H9 (cell line): ENCODE data around the gene ITIH5. TPM values are rescaled to one million over a fixed set of nuclear protein-coding genes. Genes with fewer than 3 reads are reported as not detected.
"Not testable (repeated sequence)": the region's sequence is repeated elsewhere in the genome, so short reads cannot be mapped to it uniquely, and the experiment has no call there.

Experiments
- DNase-seq: peaks from one replicate; pipeline ENCODE4 v3.0.0-alpha.2; 2017
- H2AFZ ChIP-seq: one replicate; pipeline ENCODE4 v1.6.1; 2013; ENCODE audit warnings: mild to moderate bottlenecking, low read length, control low read depth, moderate library complexity
- H2AK5ac ChIP-seq: 2 replicates; pipeline ENCODE4 v1.6.1; 2013; ENCODE audit warnings: low read length, control low read depth, mixed read lengths; ENCODE audit not compliant: insufficient read length
- H2BK120ac ChIP-seq: one replicate; pipeline ENCODE4 v1.6.1; 2013; ENCODE audit warnings: low read depth, mild to moderate bottlenecking, low read length, control low read depth, inconsistent platforms; ENCODE audit not compliant: poor library complexity, severe bottlenecking
- H2BK12ac ChIP-seq: 2 replicates; pipeline ENCODE4 v1.6.1; 2013; ENCODE audit warnings: low read length, control low read depth, mixed read lengths, low read depth; ENCODE audit not compliant: insufficient read length
- H2BK15ac ChIP-seq: 2 replicates; pipeline ENCODE4 v1.6.1; 2013; ENCODE audit warnings: low read depth, low read length, control low read depth
- H2BK20ac ChIP-seq: one replicate; pipeline ENCODE4 v1.6.1; 2013; ENCODE audit warnings: low read depth, mild to moderate bottlenecking, low read length, control low read depth, inconsistent platforms; ENCODE audit not compliant: poor library complexity, severe bottlenecking
- H2BK5ac ChIP-seq: 2 replicates; pipeline ENCODE4 v1.6.1; 2013; ENCODE audit warnings: low read length, control low read depth, mixed read lengths; ENCODE audit not compliant: insufficient read length
- H3K14ac ChIP-seq: 2 replicates; pipeline ENCODE4 v1.6.1; 2013; ENCODE audit warnings: low read length, control low read depth; ENCODE audit not compliant: insufficient read depth
- H3K18ac ChIP-seq: 2 replicates; pipeline ENCODE4 v1.6.1; 2013; ENCODE audit warnings: low read depth, mild to moderate bottlenecking, mixed read lengths, low read length, control low read depth; ENCODE audit not compliant: insufficient read length
- H3K23ac ChIP-seq: 2 replicates; pipeline ENCODE4 v1.6.1; 2013; ENCODE audit warnings: low read length, control low read depth, mixed read lengths, low read depth; ENCODE audit not compliant: insufficient read length
- H3K23me2 ChIP-seq: 2 replicates; pipeline ENCODE4 v1.6.1; 2013; ENCODE audit warnings: low read depth, mild to moderate bottlenecking, mixed read lengths, low read length, control low read depth; ENCODE audit not compliant: insufficient read length, poor library complexity, severe bottlenecking
- H3K27ac ChIP-seq: 2 replicates; pipeline ENCODE4 v1.5.1; 2013; ENCODE audit warnings: low read length, control low read depth, mixed read lengths, low read depth; ENCODE audit not compliant: insufficient read length
- H3K27me3 ChIP-seq: 2 replicates; pipeline ENCODE4 v1.6.1; 2013; ENCODE audit warnings: low read length, control low read depth, inconsistent platforms; ENCODE audit not compliant: insufficient read depth
- H3K4ac ChIP-seq: 2 replicates; pipeline ENCODE4 v1.6.1; 2013; ENCODE audit warnings: low read depth, mild to moderate bottlenecking, control low read depth, inconsistent platforms, low read length, moderate library complexity
- H3K4me1 ChIP-seq: 2 replicates; pipeline ENCODE4 v1.6.1; 2013; ENCODE audit warnings: low read length, control low read depth, inconsistent platforms; ENCODE audit not compliant: insufficient read depth
- H3K4me2 ChIP-seq: 2 replicates; pipeline ENCODE4 v1.6.1; 2013; ENCODE audit warnings: low read length, control low read depth, mixed read lengths; ENCODE audit not compliant: insufficient read length, insufficient read depth
- H3K56ac ChIP-seq: 2 replicates; pipeline ENCODE4 v1.6.1; 2013; ENCODE audit warnings: low read depth, mild to moderate bottlenecking, mixed read lengths, low read length, control low read depth; ENCODE audit not compliant: insufficient read length
- H3K79me1 ChIP-seq: 2 replicates; pipeline ENCODE4 v1.6.1; 2013; ENCODE audit warnings: low read depth, mild to moderate bottlenecking, moderate library complexity, low read length, control low read depth, inconsistent platforms; ENCODE audit not compliant: insufficient read depth, poor library complexity, severe bottlenecking
- H3K79me2 ChIP-seq: 2 replicates; pipeline ENCODE4 v1.6.1; 2013; ENCODE audit warnings: low read length, control low read depth, inconsistent platforms; ENCODE audit not compliant: insufficient read depth
- H3K9ac ChIP-seq: 2 replicates; pipeline ENCODE4 v1.6.1; 2013; ENCODE audit warnings: low read length, control low read depth, mixed read lengths; ENCODE audit not compliant: insufficient read length; ENCODE audit errors: extremely low read depth
- H3K9me3 ChIP-seq: one replicate; pipeline ENCODE4 v1.6.1; 2013; ENCODE audit warnings: low read depth, low read length, inconsistent platforms; ENCODE audit not compliant: control insufficient read depth
- H3T11ph ChIP-seq: one replicate; pipeline ENCODE4 v1.6.1; 2013; ENCODE audit warnings: mild to moderate bottlenecking, low read length, control low read depth, inconsistent platforms
- H4K20me1 ChIP-seq: one replicate; pipeline ENCODE4 v1.6.1; 2013; ENCODE audit not compliant: control insufficient read depth, insufficient read length, insufficient read depth
- H4K5ac ChIP-seq: 2 replicates; pipeline ENCODE4 v1.6.1; 2013; ENCODE audit warnings: low read depth, mild to moderate bottlenecking, mixed read lengths, low read length, control low read depth; ENCODE audit not compliant: insufficient read length
- H4K8ac ChIP-seq: replicated peaks from 2 replicates; pipeline ENCODE4 v1.6.1; 2013; ENCODE audit warnings: low read length, control low read depth, mixed read lengths, low read depth; ENCODE audit not compliant: insufficient read length
- H4K91ac ChIP-seq: 2 replicates; pipeline ENCODE4 v1.6.1; 2013; ENCODE audit warnings: low read depth, mild to moderate bottlenecking, moderate library complexity, mixed read lengths, low read length, control low read depth; ENCODE audit not compliant: insufficient read length
- H3K27ac Mint-ChIP-seq, 3 experiments: 2 replicates in 2 of 3; 3 replicates in 1 of 3; pipeline ENCODE4 v1.8.0; 2020 to 2021; ENCODE audit warnings: mixed read lengths in 3 of 3, mild to moderate bottlenecking in 1 of 3, moderate library complexity in 1 of 3
- H3K27me3 Mint-ChIP-seq: 2 replicates; pipeline ENCODE4 v1.8.0; 2021; ENCODE audit warnings: low read depth, mild to moderate bottlenecking, moderate library complexity, mixed read lengths
- H3K36me3 Mint-ChIP-seq, 3 experiments: 2 replicates in 2 of 3; 3 replicates in 1 of 3; pipeline ENCODE4 v1.8.0; 2020 to 2021; ENCODE audit warnings: low read depth in 3 of 3, mixed read lengths in 3 of 3; ENCODE audit not compliant: insufficient read depth in 1 of 3
- H3K4me1 Mint-ChIP-seq, 2 experiments: 2 replicates each; pipeline ENCODE4 v1.8.0; 2020; ENCODE audit warnings: mixed read lengths in 2 of 2
- H3K4me3 Mint-ChIP-seq, 2 experiments: 2 replicates in 1 of 2; 3 replicates in 1 of 2; pipeline ENCODE4 v1.8.0; 2020 to 2021; ENCODE audit warnings: mild to moderate bottlenecking in 2 of 2, mixed read lengths in 2 of 2, moderate library complexity in 1 of 2
- H3K9me3 Mint-ChIP-seq, 2 experiments: 2 replicates in 1 of 2; 3 replicates in 1 of 2; pipeline ENCODE4 v1.8.0; 2020; ENCODE audit warnings: mild to moderate bottlenecking in 2 of 2, mixed read lengths in 2 of 2, moderate library complexity in 1 of 2
- CTCF ChIP-seq: fragments of 200-600 bp; sonication (generic); conservative IDR thresholded peaks from 3 replicates; pipeline ENCODE4 v1.8.0; 2021; ENCODE audit warnings: antibody characterized with exemption, mild to moderate bottlenecking
- WGBS: extraction: QIAGEN DNeasy Blood & Tissue Kit; methylation state at CpG from one replicate; pipeline ENCODE4 v1.1.7; 2013; ENCODE audit warnings: missing lambda C conversion rate, low lambda C conversion rate, mixed read lengths; ENCODE audit not compliant: insufficient read length; ENCODE audit errors: extremely low coverage; 5-methylcytosine and 5-hydroxymethylcytosine counted together
- total RNA-seq: library from RNA; stranded (reverse); gene quantifications from 2 replicates; pipeline ENCODE4 v1.2.1, GENCODE V29; 2021

ITIH5 gene
- total RNA-seq, 1 experiment from 2014 or later = 1.3 TPM

- no peak overlapping the region for H3K18ac ChIP-seq
- H3K4me2 ChIP-seq = no peak overlapping the region
- H3K27me3 ChIP-seq = no peaks in the 10 kb centered on the region
- H3K4me3 Mint-ChIP-seq = no peak overlapping the region
- no peak overlapping the region for H4K91ac ChIP-seq
- H3K27ac ChIP-seq = no peak overlapping the region
- H3K27ac Mint-ChIP-seq = no peak overlapping the region
- H3K56ac ChIP-seq = no peak overlapping the region
- H4K8ac ChIP-seq = no peak overlapping the region
- H2BK5ac ChIP-seq = no peak overlapping the region
- H3K36me3 Mint-ChIP-seq = peaks cover 3 to 23% (median 9%) of the 10 kb centered on the region in 3 experiments
- H3K79me1 ChIP-seq = no peaks in the 10 kb centered on the region
- no peaks in the 10 kb centered on the region for H4K20me1 ChIP-seq
- DNase-seq = no peak
- no peak overlapping the region for H3K4ac ChIP-seq
- no peaks in the 10 kb centered on the region for H3K79me2 ChIP-seq
- H2BK120ac ChIP-seq = no peak overlapping the region
- H3K4me1 ChIP-seq = no peaks in the 10 kb centered on the region
- H3K14ac ChIP-seq = no peak overlapping the region
- H3K4me1 Mint-ChIP-seq = peaks cover 0 to 3% of the 10 kb centered on the region in 2 experiments; a peak in 1 of 4 replicates
- H3T11ph ChIP-seq = no peak overlapping the region
- no peak overlapping the region for H4K5ac ChIP-seq
- no peak overlapping the region for H2BK12ac ChIP-seq
- peaks cover 25 to 31% of the 10 kb centered on the region in 2 experiments for H3K9me3 Mint-ChIP-seq
- no peak overlapping the region for H2AK5ac ChIP-seq
- H3K27me3 Mint-ChIP-seq = peaks cover 15% of the 10 kb centered on the region
- H2AFZ ChIP-seq = no peak overlapping the region
- no peak for TF ChIP-seq CTCF
- H3K9me3 ChIP-seq = no peaks in the 10 kb centered on the region
- H3K23ac ChIP-seq = no peak overlapping the region
- WGBS = no CpG with 5 or more reads among the region's 13 CpGs
- H3K9ac ChIP-seq = no peak overlapping the region
- no peaks in the 10 kb centered on the region for H3K23me2 ChIP-seq
- no peak overlapping the region for H2BK15ac ChIP-seq
- H2BK20ac ChIP-seq = no peak overlapping the region
These were observed 19.8 kb upstream of the ITIH5 start for GRCh38 chr10:7686351-7687171.

GRCh38 chr10:7680078-7680477 is 13.3 kb upstream of the ITIH5 start:
- not testable (repeated sequence) for H2BK20ac ChIP-seq, H2BK5ac ChIP-seq, H3K27ac Mint-ChIP-seq, H3K27ac ChIP-seq, H3K4me2 ChIP-seq, H2BK15ac ChIP-seq, H3K23me2 ChIP-seq, H4K5ac ChIP-seq, H2AFZ ChIP-seq, H3K56ac ChIP-seq, H3T11ph ChIP-seq, H3K36me3 Mint-ChIP-seq, H3K9me3 ChIP-seq, H3K4me3 Mint-ChIP-seq, H3K79me2 ChIP-seq, H3K9me3 Mint-ChIP-seq, H4K20me1 ChIP-seq, H4K8ac ChIP-seq, DNase-seq, H3K4me1 Mint-ChIP-seq, H3K9ac ChIP-seq, H3K79me1 ChIP-seq, H4K91ac ChIP-seq, H3K18ac ChIP-seq, H3K14ac ChIP-seq, H3K4ac ChIP-seq, H3K27me3 ChIP-seq, H2AK5ac ChIP-seq, H2BK12ac ChIP-seq, H2BK120ac ChIP-seq, H3K4me1 ChIP-seq, H3K23ac ChIP-seq
- H3K27me3 Mint-ChIP-seq = peaks cover 26% of the 10 kb centered on the region
- WGBS = no CpG with 5 or more reads among the region's 5 CpGs
